ENCODE data around the gene UTS2B. TPM values are rescaled to one million over a fixed set of nuclear protein-coding genes. Genes with fewer than 3 reads are reported as not detected.
A peak's percentile ranks its signal among the peaks of the same experiment; 100 is the strongest.

The UTS2B gene
- polyA plus RNA-seq, 1 donor from 2014 or later = 0.46 TPM

- no peaks in the 10 kb centered on the region for H4K20me1 ChIP-seq (ENCODE audit: insufficient read depth)
- peak overlapping the region; percentile 91 for H3K9ac ChIP-seq (ENCODE audit: low read length)
- peak overlapping the region; percentile 96 for H3K4me2 ChIP-seq (ENCODE audit: low read length)
- peaks cover 5% of the 10 kb centered on the region for H3F3A ChIP-seq (ENCODE audit: insufficient read depth, low read length, poor library complexity, severe bottlenecking)
- H2AFZ ChIP-seq (ENCODE audit: low read depth, low read length) = peak overlapping the region; percentile 70
- H3K4me3 ChIP-seq (ENCODE audit: low read length) = peak overlapping the region; percentile 84
- H3K9me2 ChIP-seq (ENCODE audit: insufficient read depth, low read length) = no peaks in the 10 kb centered on the region
- H3K36me3 ChIP-seq (ENCODE audit: insufficient read depth, low read length) = no peaks in the 10 kb centered on the region
- TF ChIP-seq POLR2AphosphoS5 (IDR thresholded peaks at IDR 0.05) = no peak
- no peak for TF ChIP-seq TAF1 (IDR thresholded peaks at IDR 0.05; ENCODE audit: low read depth)
- no peak for TF ChIP-seq EP300 (conservative IDR thresholded peaks at IDR 0.05; ENCODE audit: poor library complexity, severe bottlenecking)
- TF ChIP-seq CTCF (IDR thresholded peaks at IDR 0.05; ENCODE audit: poor library complexity, severe bottlenecking) = no peak
- no peak for TF ChIP-seq EZH2 (IDR thresholded peaks at IDR 0.05; ENCODE audit: borderline replicate concordance, insufficient read depth, low read length, poor library complexity, severe bottlenecking)
- TF ChIP-seq RAD21 (conservative IDR thresholded peaks at IDR 0.05) = no peak
- TF ChIP-seq MXI1 (conservative IDR thresholded peaks at IDR 0.05; ENCODE audit: poor library complexity, severe bottlenecking) = no peak
- TF ChIP-seq SMC3 (conservative IDR thresholded peaks at IDR 0.05; ENCODE audit: poor library complexity) = no peak
- TF ChIP-seq REST (IDR thresholded peaks at IDR 0.05; ENCODE audit: borderline replicate concordance) = no peak
- no peaks in the 10 kb centered on the region for H3K27me3 ChIP-seq (ENCODE audit: insufficient read depth, low read depth, low read length)
- H3K79me2 ChIP-seq (replicated peaks; ENCODE audit: insufficient read depth, low read length) = peaks cover 62% of the 10 kb centered on the region
- peak overlapping the region; percentile 80 for H3K27ac ChIP-seq (ENCODE audit: low read length)
- H3K9me3 ChIP-seq (ENCODE audit: low read length) = no peaks in the 10 kb centered on the region
These were observed 263 bp upstream of the UTS2B start for GRCh38 chr3:191330530-191331048.

- Histone ChIP-seq H3K27ac (ENCODE audit: low read length) (peak within 1 kb of the TSS; percentile 80), H3K9me2 (ENCODE audit: insufficient read depth, low read length) (no peaks in the 10 kb centered on the region), H3K9ac (ENCODE audit: low read length) (peak within 1 kb of the TSS; percentile 91), H3K79me2 (replicated peaks; ENCODE audit: insufficient read depth, low read length) (peaks cover 47% of the 10 kb centered on the region), H3K9me3 (ENCODE audit: low read length) (no peaks in the 10 kb centered on the region), H3F3A (ENCODE audit: insufficient read depth, low read length, poor library complexity, severe bottlenecking) (peaks cover 5% of the 10 kb centered on the region), H2AFZ (ENCODE audit: low read depth, low read length) (peak within 1 kb of the TSS; percentile 70), H3K36me3 (ENCODE audit: insufficient read depth, low read length) (no peaks in the 10 kb centered on the region), H3K4me3 (ENCODE audit: low read length) (peak within 1 kb of the TSS; percentile 84), H4K20me1 (ENCODE audit: insufficient read depth) (no peaks in the 10 kb centered on the region), H3K4me2 (ENCODE audit: low read length) (peak within 1 kb of the TSS; percentile 96), H3K27me3 (ENCODE audit: insufficient read depth, low read depth, low read length) (no peaks in the 10 kb centered on the region)
- TF ChIP-seq CTCF (IDR thresholded peaks at IDR 0.05; ENCODE audit: poor library complexity, severe bottlenecking) = no peak
- TF ChIP-seq RAD21 (conservative IDR thresholded peaks at IDR 0.05) = no peak
- peak; percentile 47 for TF ChIP-seq EP300 (conservative IDR thresholded peaks at IDR 0.05; ENCODE audit: poor library complexity, severe bottlenecking)
- no peak for TF ChIP-seq EZH2 (IDR thresholded peaks at IDR 0.05; ENCODE audit: borderline replicate concordance, insufficient read depth, low read length, poor library complexity, severe bottlenecking)
- TF ChIP-seq TAF1 (IDR thresholded peaks at IDR 0.05; ENCODE audit: low read depth) = peak; percentile 58
- peak; percentile 21 for TF ChIP-seq MXI1 (conservative IDR thresholded peaks at IDR 0.05; ENCODE audit: poor library complexity, severe bottlenecking)
- peak; percentile 68 for TF ChIP-seq REST (IDR thresholded peaks at IDR 0.05; ENCODE audit: borderline replicate concordance)
- TF ChIP-seq SMC3 (conservative IDR thresholded peaks at IDR 0.05; ENCODE audit: poor library complexity) = peak; percentile 19
- TF ChIP-seq POLR2AphosphoS5 (IDR thresholded peaks at IDR 0.05) = peak; percentile 78
These were observed 1.2 kb downstream of the UTS2B start, which contains the start of gene CCDC50 for GRCh38 chr3:191328962-191329653. TSS of gene CCDC50 (plus strand) at chr3:191329394. CDS start at chr3:191329675, 281 bp downstream.

Data from neural cell (in vitro differentiated cells).